HG03571 (cell line): ENCODE measurements around the gene PRDM12.
"Not testable (repeated sequence)": the region's sequence is repeated elsewhere in the genome, so short reads cannot be mapped to it uniquely, and the experiment has no call there.

Source experiments
- ATAC-seq: cut with Tn5 transposase; IDR thresholded peaks from one replicate; pipeline ENCODE4 v1.9.1; 2021; ENCODE audit not compliant: unreplicated experiment

The PRDM12 gene

DNA sequence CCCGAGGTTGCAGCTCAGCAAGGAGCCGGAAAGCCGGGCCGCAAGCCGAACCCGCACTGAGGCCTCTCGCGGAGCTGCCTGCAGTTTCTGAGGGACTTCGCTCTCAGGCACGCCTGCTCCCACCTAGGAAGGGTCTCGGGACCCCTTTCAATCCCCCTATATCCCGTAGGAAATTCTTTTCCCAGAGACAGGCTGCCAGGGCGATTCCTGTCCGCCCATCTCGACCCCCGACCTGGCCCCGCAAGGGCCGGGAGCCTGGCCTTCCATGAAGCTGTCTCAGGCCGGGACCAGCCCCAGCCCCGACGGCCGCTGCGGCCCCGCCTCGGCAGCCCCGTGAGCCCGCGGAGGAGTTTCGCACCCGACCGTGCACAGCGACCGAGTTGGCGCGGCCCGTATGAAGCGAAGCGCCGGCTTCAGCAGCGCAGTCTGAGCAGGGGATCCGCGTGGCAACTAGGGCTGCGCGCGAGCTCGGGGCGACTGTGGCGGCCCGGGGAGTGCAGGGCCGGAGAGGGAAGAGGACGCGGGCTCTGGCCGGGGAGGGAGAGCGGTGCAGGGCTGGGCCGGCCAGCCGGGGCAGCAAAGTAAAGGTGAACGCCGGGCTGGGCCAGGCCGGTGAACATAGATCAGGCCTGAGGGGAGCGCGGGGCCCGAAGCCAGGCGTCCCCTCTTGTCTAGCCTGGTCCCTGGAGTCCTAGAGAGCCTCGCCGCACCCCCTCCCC lies 977 bp upstream of the PRDM12 start:
- ATAC-seq, result no peak

GRCh38 chr9:130663977-130664250 lies 480 bp upstream of the PRDM12 start:
- no peak for ATAC-seq

DNA sequence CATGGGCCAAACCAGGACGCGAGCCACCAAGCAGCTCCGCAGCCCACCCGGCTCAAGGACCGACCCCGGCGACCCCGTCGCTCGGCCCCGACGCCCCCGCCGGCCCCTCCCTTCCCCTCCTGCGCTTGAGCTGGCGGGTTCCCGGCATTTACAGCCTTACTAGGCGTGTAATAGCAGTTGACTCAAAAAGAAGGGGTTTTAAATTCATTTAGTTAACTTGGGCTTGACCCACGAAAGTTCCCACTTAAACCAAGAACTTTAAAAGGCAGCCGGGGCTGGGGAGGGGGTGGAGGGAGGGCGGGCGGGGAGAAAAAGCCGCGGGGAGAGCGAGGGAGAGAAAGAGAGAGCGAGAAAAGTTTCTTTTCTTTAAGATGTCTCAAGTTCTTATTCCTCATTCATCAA lies 636 bp downstream of the PRDM12 start:
- no peak for ATAC-seq

- no peak for ATAC-seq
Measured at GRCh38 chr9:130665431-130666392, 1.3 kb downstream of the PRDM12 start.

DNA sequence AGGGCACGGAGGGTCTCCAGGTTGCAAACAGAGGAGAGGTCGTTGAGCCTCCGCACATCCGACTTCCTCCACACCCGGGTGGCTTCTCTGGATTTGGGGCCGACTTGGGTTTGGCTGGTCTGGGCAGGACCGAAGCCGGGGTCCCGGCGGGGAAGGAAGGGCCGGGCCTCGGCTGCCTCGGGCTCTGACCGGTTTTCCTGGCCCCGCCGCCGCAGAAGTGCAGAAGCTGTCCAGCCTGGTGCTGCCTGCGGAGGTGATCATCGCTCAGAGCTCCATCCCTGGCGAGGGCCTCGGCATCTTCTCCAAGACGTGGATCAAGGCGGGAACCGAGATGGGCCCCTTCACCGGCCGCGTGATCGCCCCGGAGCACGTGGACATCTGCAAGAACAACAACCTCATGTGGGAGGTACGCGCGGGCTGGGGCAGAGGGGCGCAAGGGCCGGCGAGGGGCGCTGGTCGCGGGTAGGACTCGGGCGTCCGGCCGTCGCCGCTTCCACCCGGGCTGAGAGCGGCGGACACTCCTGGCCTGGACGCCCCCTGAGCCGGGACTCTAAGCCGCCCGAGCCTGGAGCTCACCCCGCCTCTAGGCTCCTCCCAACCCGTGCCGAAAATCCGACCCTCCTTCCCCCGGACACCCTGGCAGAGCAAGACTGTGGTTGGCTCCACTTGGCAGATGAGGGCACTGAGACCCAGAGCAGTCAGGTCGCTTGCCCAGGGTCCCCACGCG lies 2.2 kb downstream of the PRDM12 start:
- no peak for ATAC-seq

DNA sequence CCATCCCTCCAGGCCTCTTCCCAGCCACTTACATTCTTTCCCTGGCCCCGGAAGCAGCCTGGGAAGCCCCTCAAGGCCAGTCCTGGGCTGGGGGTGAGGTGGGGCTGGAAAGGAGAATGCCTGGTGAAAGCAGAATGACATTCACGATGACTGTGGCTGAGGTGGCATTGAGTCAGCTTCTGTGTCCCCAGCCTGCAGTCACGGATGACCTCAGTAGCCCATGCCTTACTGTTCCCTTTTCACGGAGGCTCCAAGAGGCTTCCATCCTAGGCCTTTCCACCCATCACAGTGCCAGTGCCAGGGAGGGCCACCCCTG lies 2.7 kb downstream of the PRDM12 start:
- ATAC-seq, result no peak

- no peak for ATAC-seq
Measured at GRCh38 chr9:130668196-130668595, 3.8 kb downstream of the PRDM12 start.

- no peak for ATAC-seq
Measured at GRCh38 chr9:130668659-130669058, 4.3 kb downstream of the PRDM12 start.

DNA sequence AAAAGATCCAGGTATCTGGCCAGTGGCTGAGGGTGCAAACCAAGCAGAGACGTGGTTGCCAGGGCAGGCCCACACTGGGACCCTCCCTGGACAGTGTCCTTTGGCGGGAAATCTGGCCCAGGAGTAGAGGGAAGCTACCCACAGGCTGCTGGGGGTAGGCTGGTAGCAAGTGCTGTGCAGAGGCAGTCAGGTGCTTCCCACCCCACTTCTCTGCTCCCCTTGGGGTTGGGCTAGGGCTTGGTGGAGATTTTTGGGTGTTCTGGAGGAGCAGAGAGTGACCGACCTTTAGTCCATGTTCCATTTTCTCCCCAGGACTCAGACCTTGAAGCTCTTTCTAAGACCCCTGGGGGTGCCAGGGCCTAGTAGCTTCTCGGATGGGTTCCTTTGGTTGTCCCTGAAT lies 5.6 kb downstream of the PRDM12 start:
- no peak for ATAC-seq

DNA sequence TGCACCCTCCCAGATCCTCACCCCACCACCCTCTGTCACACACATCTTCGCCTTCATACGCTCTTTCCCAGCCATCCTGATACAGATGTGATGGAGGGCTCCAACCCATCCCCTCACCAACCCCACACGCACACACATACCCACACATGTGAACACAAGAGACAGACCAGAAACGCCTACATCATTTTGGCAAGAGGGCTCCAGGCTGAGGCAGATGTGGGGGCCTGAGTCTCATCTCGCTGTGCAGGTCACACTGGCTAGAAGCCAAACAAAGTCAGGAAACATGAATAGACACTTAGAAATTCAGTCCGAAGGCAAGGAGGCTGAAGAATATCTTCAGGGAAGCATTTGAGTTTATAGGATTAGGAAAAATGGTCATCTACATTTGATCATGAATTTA lies 6.2 kb downstream of the PRDM12 start:
- ATAC-seq, result no peak

DNA sequence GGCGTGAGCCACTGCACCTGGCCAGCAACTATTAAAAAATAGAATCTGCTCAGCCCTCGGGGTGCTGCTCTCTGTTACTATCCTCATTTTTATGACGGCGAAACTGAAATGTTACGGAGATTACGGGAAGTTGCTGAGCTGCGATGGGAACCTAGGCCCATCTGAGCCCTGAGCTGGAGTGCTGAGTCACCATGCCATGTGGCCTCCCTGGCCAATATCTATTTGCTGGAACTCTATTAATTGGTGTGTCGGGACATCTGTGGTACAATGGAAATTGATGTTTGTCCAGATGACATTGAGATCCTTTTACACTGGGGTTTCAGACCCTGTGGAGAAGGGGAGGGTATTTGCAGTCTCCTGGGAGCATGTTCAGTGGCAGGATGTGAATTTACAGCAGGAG lies 8.1 kb downstream of the PRDM12 start:
- no peak for ATAC-seq

GRCh38 chr9:130672933-130673615 lies 8.7 kb downstream of the PRDM12 start:
- no peak for ATAC-seq

- no peak for ATAC-seq
Measured at GRCh38 chr9:130675396-130675795, 11.0 kb downstream of the PRDM12 start.

GRCh38 chr9:130677252-130677651 lies 12.9 kb downstream of the PRDM12 start:
- ATAC-seq, result no peak

- ATAC-seq, result no peak
Measured at GRCh38 chr9:130680836-130681768, 16.7 kb downstream of the PRDM12 start.

DNA sequence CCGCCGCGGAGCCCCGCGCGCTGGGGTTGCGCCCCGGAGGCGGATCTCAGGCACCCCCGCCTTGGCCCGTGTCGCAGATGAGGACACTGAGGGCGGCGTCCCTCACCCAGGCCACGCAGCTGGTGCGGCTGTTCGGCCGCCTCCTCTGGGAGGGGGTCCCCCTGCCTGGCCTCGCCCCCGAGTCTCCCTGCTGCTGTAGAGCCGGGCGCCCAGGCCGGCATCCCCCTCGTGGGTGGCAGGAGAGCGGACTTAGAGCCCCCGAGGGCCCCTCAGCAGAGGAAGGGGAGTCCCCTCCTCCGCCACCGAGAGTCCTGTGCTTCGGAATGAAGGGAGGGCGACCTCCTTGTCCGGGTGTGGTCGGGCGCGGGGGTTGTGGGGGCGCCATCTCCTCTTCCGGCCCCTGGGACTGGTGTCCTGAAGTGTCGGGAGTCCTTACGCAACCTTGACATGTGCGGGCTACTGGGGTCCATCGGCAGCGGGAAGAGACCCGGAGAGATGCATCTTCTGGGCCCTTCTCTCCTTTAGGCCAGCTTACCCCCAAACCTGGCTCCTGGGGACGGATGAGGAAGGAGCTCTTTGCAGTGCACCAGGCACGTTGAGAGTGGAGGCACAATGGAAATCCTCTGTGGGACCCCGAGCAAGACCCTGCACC lies 17.5 kb downstream of the PRDM12 start:
- ATAC-seq, result no peak

GRCh38 chr9:130682421-130683121 lies 18.2 kb downstream of the PRDM12 start:
- ATAC-seq, result no peak

GRCh38 chr9:130685104-130685503 lies 20.7 kb downstream of the PRDM12 start:
- no peak for ATAC-seq

- ATAC-seq, result not testable (repeated sequence)
Measured at GRCh38 chr9:130685945-130686344, 21.6 kb downstream of the PRDM12 start.
